DMS53 treated with DMSO at 0.1 percent for 48 hours (cell line): ENCODE measurements around the gene INTS3.

Source experiments
- DNase-seq: peaks from one replicate; lab custom pipeline; 2025; ENCODE audit not compliant: unreplicated experiment; lab: John Stamatoyannopoulos, UW

INTS3 gene

GRCh38 chr1:153795934-153796785 is 68.3 kb downstream of the INTS3 start:
- DNase-seq: no peak

- DNase-seq: peak; percentile 54
These were observed 69.2 kb downstream of the INTS3 start for GRCh38 chr1:153796786-153797659.

- DNase-seq: no peak
These were observed 70.6 kb downstream of the INTS3 start for GRCh38 chr1:153798468-153798780.

- no peak for DNase-seq
These were observed 71.2 kb downstream of the INTS3 start for GRCh38 chr1:153799016-153799415.

GRCh38 chr1:153799566-153800465 is 72.0 kb downstream of the INTS3 start:
- DNase-seq: no peak

GRCh38 chr1:153800516-153800915 is 72.7 kb downstream of the INTS3 start:
- DNase-seq: no peak

- no peak for DNase-seq
These were observed 73.3 kb downstream of the INTS3 start for GRCh38 chr1:153801028-153801625.

- DNase-seq: no peak
These were observed 74.2 kb downstream of the INTS3 start for GRCh38 chr1:153801786-153802697.

GRCh38 chr1:153803470-153804056 is 75.7 kb downstream of the INTS3 start:
- DNase-seq: no peak

GRCh38 chr1:153804112-153804511 is 76.3 kb downstream of the INTS3 start:
- DNase-seq: no peak

- DNase-seq: no peak
These were observed 77.3 kb downstream of the INTS3 start for GRCh38 chr1:153805042-153805745.

GRCh38 chr1:153805886-153806719 is 78.3 kb downstream of the INTS3 start:
- DNase-seq: no peak

- DNase-seq: no peak
These were observed 88.5 kb downstream of the INTS3 start for GRCh38 chr1:153816283-153816889.

GRCh38 chr1:153818876-153819275 is 91.0 kb downstream of the INTS3 start:
- DNase-seq: no peak
